HG03439 (cell line): ENCODE data around the gene ARL4D.
"Not testable (repeated sequence)": the region's sequence is repeated elsewhere in the genome, so short reads cannot be mapped to it uniquely, and the experiment has no call there.

Experiments used
- ATAC-seq: cut with Tn5 transposase; IDR thresholded peaks from one replicate; pipeline ENCODE4 v1.9.1; 2021; ENCODE audit warnings: mild to moderate bottlenecking, moderate library complexity; ENCODE audit not compliant: unreplicated experiment

ARL4D gene

GRCh38 chr17:43419375-43419882 is 20.6 kb downstream of the ARL4D start:
- not testable (repeated sequence) for ATAC-seq

- ATAC-seq = no peak
These were observed 25.1 kb downstream of the ARL4D start for GRCh38 chr17:43423777-43424455.

GRCh38 chr17:43427362-43428043 is 28.7 kb downstream of the ARL4D start:
- ATAC-seq = no peak

- no peak for ATAC-seq
These were observed 29.7 kb downstream of the ARL4D start for GRCh38 chr17:43428524-43428923.

- no peak for ATAC-seq
These were observed 32.3 kb downstream of the ARL4D start for GRCh38 chr17:43430936-43431713.

- no peak for ATAC-seq
These were observed 33.1 kb downstream of the ARL4D start for GRCh38 chr17:43431714-43432523.

- no peak for ATAC-seq
These were observed 36.1 kb downstream of the ARL4D start for GRCh38 chr17:43434902-43435319.

- ATAC-seq = no peak
These were observed 39.0 kb downstream of the ARL4D start for GRCh38 chr17:43437756-43438155.

- no peak for ATAC-seq
These were observed 39.8 kb downstream of the ARL4D start for GRCh38 chr17:43438626-43439025.

GRCh38 chr17:43439041-43439440 is 40.2 kb downstream of the ARL4D start:
- no peak for ATAC-seq

- ATAC-seq = no peak
These were observed 43.9 kb downstream of the ARL4D start for GRCh38 chr17:43442711-43443110.

GRCh38 chr17:43443381-43443780 is 44.6 kb downstream of the ARL4D start:
- ATAC-seq = no peak

GRCh38 chr17:43444223-43445008 is 45.6 kb downstream of the ARL4D start:
- ATAC-seq = no peak

GRCh38 chr17:43445009-43445589 is 46.3 kb downstream of the ARL4D start:
- no peak for ATAC-seq

- ATAC-seq = no peak
These were observed 48.0 kb downstream of the ARL4D start for GRCh38 chr17:43446773-43447172.

GRCh38 chr17:43448720-43449469 is 50.1 kb downstream of the ARL4D start:
- ATAC-seq = no peak

GRCh38 chr17:43449470-43450248 is 50.9 kb downstream of the ARL4D start:
- ATAC-seq = no peak
